GM19455 (cell line): ENCODE data around the gene SLC16A4.
A peak's percentile ranks its signal among the peaks of the same experiment; 100 is the strongest.

Experiments
- ATAC-seq: cut with Tn5 transposase; IDR thresholded peaks from one replicate; pipeline ENCODE4 v1.9.1; 2021; ENCODE audit not compliant: unreplicated experiment

The SLC16A4 gene

GRCh38 chr1:110361856-110362255, 29.0 kb downstream of the SLC16A4 start:
- ATAC-seq = no peak

- no peak for ATAC-seq
Measured at GRCh38 chr1:110360431-110360830, 30.4 kb downstream of the SLC16A4 start.

DNA sequence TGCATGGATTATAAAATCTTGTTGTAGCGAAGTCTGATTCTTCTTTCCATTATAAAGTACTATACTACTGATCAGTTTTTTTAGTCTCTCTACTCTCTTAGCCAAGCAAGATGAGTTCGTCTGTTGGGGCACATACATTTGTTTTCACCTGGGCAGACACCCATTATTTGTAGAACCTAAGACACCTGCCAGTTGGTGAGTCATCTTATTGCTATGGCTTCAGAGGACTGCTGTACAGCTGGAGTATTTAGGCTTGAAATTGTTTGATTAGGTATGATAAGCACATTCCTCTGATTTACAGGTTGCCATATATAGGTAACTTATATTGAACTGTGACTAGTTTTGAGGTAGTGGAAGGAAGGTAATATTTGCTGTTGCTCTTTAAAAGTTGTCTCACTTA, 34.4 kb downstream of the SLC16A4 start:
- no peak for ATAC-seq

- ATAC-seq = no peak
Measured at GRCh38 chr1:110355321-110355720, 35.5 kb downstream of the SLC16A4 start.

DNA sequence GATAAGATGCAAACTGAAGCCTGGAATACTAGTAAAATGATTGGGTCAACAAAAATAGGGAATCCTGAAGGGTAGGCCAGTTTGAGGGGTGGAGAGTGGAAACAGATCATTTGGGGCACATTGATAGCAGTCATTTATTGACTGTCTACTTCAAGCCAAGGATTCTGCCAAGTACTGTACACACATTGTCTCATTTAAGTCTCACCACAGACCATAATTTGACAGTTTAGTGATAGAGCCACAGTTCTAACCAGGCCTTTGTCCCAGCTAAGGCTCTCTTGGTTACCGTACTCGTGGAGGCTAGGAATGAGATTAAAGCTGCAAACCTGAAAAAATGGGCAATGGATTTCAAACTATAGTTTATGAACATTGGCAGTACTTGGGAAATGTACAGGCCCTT, 40.5 kb downstream of the SLC16A4 start:
- no peak for ATAC-seq

DNA sequence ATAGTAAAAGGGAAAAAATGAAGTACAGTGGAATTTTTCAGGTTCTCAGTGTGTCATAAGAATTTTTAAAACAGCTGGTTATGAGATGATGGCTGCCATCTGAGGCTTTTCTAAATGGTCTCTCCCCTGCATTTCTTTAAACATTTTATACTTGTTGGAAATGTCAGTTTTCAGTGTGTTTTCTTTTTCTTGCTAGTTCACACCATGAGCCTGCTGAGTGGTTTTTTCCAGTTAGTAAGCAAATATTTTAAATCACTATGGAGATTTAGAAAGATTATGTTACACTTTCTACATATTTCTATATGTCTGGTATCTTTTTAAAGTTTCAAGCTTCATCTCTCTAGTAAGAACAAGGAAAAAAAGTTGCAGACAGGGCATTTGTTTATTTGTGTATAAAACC, 42.1 kb downstream of the SLC16A4 start:
- no peak for ATAC-seq

- no peak for ATAC-seq
Measured at GRCh38 chr1:110348050-110348449, 42.8 kb downstream of the SLC16A4 start.

DNA sequence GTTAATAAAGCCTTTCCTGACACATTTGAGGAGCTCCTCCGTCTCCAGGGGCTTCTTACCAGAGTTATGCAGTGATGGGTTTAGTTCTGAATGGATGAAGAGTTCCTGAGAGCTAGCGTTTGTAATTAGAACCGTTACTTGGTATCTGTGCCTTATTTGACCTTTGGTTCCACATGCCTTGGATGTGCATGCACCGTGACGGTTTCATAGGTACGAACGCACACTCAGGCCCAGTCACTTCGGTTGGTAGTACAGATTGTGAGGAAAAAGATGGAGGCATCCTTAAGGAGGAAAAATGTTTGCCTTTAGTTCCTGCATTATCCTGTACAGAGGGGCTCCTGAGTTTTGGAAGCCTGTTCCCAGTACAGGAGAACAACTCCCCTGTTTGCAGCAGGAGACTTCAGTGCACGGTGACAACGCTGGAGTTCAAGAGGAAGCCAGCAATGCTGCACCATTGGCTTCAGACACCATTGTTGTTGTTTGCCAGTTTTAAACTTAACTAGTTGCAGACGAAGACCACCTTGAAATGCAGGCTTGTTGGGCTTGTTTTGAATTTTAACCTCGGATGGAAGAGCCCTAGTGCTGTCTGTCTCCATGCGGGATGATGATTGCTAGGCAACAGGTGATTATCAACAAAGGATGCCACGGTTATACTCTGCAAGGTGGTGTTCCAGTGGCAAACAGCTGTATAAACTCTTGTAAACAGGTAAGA, 43.5 kb downstream of the SLC16A4 start:
- no peak for ATAC-seq

DNA sequence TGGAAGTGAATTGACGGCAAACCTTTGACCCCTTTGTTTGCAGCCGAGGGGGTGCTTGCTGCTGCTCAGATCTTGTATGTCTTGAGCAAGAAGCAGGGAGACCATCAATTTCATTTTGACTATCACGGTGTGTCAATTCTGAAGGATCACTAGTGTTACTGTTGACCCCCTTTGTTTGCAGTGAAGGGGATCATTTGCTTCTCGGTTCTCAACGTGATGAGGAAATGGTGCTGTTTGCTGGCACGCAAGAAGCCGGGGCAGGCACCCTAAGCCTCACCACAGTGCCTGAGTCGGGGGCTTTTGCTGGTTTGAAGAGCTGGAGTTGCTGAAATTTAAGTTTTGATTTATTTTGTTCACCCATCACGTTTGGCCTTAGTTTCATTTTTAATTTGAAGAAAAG, 44.1 kb downstream of the SLC16A4 start:
- no peak for ATAC-seq

DNA sequence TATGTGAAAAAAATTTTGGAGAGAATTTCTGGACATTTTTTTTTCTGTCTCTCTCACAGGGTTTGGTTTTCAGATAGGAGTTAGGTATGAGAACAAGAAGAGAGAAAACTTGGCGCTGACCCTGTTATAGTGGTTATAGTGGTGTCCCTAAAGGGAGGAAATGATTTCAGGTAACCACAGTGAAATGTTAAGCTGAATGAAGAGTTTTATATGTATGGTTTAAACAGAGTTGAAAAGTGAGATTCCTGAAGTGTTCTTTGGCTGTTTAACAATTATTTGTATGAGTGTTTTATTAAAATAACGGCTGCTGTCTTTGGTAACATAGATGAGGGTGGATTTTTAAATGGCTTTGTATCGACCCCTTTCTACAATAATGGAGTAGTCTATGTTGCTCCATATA, 45.3 kb downstream of the SLC16A4 start:
- ATAC-seq = no peak

DNA sequence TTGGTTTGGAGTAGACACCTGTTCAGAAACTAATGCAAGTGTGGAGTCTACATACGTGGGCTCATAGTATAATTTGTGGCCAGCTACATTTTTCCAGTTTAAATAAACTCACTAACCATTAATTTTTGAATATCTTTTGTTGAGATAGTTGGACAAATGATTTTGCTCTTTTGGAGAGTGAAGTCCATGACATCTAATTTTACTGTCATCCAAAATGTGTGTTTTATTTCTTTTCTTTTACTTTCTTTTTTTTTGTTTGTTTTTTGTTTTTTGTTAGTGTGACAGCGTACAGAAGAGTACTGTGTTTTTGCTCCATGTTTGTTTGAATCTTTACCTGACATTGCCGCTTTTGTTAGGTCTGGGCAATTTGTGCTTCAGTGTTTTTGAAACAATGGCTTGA, 46.7 kb downstream of the SLC16A4 start:
- ATAC-seq = no peak

GRCh38 chr1:110343249-110343648, 47.6 kb downstream of the SLC16A4 start:
- ATAC-seq = no peak

DNA sequence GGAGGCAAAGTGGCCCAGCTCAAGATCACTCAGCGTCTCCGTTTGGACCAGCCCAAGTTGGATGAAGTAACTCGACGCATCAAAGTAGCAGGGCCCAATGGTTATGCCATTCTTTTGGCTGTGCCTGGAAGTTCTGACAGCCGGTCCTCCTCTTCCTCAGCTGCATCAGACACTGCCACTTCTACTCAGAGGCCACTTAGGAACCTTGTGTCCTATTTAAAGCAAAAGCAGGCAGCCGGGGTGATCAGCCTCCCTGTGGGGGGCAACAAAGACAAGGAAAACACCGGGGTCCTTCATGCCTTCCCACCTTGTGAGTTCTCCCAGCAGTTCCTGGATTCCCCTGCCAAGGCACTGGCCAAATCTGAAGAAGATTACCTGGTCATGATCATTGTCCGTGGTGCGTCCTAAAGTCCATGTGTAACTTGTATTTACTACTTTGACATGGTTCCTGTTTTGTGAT, 48.9 kb downstream of the SLC16A4 start:
- no peak for ATAC-seq

DNA sequence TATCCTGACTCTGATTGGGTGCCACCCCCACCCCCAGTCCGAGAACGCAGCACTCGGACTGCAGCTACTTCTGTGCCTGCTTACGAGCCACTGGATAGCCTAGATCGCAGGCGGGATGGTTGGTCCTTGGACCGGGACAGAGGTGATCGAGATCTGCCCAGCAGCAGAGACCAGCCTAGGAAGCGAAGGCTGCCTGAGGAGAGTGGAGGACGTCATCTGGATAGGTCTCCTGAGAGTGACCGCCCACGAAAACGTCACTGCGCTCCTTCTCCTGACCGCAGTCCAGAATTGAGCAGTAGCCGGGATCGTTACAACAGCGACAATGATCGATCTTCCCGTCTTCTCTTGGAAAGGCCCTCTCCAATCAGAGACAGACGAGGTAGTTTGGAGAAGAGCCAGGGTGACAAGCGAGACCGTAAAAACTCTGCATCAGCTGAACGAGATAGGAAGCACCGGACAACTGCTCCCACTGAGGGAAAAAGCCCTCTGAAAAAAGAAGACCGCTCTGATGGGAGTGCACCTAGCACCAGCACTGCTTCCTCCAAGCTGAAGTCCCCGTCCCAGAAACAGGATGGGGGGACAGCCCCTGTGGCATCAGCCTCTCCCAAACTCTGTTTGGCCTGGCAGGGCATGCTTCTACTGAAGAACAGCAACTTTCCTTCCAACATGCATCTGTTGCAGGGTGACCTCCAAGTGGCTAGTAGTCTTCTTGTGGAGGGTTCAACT, 49.5 kb downstream of the SLC16A4 start:
- no peak for ATAC-seq

DNA sequence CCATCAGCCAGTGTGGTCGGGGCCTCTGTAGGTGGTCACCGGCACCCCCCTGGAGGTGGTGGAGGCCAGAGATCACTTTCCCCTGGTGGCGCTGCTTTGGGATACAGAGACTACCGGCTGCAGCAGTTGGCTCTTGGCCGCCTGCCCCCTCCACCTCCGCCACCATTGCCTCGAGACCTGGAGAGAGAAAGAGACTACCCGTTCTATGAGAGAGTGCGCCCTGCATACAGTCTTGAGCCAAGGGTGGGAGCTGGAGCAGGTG, 50.7 kb downstream of the SLC16A4 start:
- ATAC-seq = no peak

- peak; percentile 0 for ATAC-seq
Measured at GRCh38 chr1:110339407-110340206, 51.2 kb downstream of the SLC16A4 start.

DNA sequence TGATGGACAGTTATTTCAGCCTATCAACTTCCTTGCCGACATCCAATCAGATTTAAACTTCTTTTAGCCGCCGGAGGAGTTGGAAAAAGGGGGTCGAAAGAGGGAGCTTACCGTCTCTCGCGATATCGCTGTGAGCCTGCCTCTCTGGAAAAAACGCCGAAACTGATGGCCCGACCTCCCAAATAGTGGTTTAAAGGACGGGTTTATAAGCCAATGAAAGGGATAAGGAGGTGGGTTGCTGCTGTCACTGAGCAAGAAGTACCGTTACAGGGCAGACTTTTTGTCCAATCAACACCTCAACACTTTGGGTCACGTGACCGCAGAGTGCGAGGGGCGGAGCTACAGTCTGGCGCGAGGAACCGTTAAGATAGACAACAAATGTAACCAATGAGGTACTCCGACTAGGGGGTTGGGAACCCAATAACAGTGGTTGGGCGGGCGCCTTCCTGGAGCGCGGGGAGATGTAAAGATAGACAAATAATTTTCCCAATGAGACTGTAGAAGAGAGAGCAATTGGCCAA, 51.9 kb downstream of the SLC16A4 start, which contains the start of gene RBM15:
RBM15 (plus strand) TSS at position 492 of the 521 bp plus-strand sequence; CDS start at position 521, 29 bp downstream.
- peak; percentile 73 for ATAC-seq

GRCh38 chr1:110338309-110338885, 52.4 kb downstream of the SLC16A4 start:
- ATAC-seq = peak; percentile 70

DNA sequence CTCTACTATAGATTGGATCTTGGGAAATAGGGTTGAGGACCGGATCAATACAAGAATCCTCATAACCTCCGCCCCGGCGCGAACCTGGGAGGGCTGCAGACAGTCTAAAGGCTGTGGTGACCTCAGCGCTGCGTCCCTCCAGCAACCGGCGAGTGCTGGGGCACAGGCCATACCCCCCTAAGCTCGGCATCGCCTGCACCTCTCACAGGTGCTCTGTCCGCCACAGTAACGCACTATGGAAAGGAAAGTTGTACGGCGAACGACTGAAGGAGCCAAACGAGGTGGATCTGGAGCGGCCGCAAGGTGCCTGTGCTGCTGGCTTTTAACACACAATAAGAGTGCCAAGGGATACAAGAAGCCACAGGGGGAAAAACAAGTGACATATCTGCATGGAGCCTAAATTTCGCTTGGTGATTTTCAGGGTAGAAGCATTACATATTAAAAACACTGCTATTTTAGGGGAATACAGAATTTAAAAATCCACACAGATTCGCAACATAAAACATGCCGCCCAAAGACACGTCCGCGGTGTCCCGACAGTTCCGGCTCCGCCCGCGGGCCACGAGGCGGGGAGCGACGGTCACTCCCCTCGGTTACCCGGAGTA, 53.0 kb downstream of the SLC16A4 start:
- no peak for ATAC-seq

DNA sequence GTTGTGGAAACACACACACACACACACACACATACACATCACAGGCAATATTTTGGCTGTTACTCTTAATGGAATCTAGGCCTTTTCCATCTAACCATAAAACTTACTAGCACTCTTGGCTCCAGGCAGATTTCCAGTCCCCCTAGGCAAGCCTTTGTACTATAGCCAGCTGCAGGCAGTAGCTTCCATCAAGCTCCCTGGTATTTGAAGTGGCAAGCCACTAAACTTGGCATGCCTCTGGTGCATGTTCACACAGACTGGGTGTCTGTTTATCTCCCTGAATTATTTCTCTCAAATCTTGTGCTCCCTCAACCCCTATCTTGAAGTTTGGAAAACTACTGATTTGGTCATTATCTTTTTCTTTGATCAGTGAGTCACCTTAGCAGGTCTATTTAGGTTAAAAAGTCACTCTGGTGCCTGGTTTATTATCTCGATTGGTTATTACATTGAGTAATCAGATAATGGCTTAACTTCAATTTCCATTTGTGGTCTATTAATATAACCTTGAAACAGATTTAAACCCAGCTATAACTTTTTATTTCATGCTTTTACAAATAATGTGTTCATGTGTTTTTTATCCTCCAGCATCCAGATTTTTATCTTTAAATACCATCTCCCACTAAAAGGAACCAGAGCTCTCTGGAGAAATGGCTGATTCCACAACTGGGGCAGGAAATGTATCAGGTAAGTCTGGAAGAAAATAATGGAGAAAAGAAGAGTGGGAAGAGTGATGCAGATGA, 54.4 kb downstream of the SLC16A4 start:
- no peak for ATAC-seq
